ENCODE results near the gene OR52E6.
A peak's percentile ranks its signal among the peaks of the same experiment; 100 is the strongest.

OR52E6 gene

DNA sequence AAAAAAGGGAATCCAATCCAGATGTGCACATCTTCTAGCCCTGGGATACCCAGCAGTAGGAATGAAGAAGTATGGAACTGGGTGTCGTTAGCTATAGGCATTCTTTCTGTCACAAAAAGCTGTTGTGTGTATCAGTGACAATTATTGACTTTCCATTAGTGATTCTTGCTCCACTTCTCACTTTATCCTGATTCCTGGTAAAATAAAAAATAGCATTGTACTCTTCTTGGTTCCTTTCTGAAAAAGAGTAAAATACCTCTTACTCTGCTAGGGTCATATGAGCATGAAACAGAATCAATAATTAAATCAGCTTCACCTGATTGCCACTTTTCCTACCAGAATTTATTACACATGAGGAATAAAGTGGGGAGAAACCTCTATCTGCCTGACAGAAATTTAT, at the start of gene OR52E6:
TSS of gene OR52E6 (minus strand) at position 101 of the 400 bp plus-strand sequence. CDS start at position 101, 0 bp downstream.
- DNase-seq = no peak

DNA sequence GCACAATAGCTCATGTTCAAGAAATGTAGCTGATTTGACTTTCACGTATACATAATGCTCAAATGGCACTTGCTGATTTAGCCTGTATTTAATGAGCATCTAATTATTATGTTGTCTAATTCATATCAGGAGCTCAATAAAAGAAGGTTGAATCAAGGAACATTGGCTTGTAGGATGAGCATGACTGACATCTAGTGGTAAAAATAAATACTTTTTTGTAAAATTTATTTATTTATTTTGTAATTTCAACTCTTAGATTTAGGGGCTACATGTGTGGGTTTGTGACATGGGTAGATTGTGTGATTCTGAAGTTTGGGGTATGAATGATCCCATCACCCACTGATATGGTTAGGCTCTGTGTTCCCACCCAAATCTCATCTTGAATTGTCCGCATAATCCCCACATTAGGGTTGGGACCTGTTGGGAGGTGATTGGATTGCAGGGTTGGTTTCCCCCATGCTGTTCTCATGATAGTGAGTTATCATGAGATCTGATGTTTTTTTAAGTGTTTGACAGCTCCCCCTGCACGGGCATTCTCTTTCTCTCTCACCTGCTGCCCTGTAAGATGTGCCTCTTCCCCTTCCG, 49.6 kb upstream of the OR52E6 start:
- DNase-seq = no peak

DNA sequence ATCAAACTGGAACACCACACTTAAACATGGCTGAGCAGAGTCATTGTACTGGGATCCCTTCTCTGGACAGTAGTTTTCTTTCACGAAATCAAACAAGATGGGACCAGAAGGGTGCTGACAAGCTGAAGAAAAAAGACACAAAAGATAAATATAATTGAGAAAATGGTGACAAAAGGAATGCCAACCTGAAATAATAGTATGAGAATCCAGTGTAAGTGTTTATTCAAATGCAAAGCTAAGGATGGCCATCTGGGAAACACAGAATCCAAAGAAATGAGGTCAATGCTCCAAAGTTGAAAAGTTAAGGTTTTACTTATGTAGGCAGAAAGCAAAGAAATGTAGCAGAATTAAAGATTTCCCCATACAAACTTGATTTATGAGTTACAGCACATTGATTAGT, 46.0 kb upstream of the OR52E6 start:
- no peak for DNase-seq

DNA sequence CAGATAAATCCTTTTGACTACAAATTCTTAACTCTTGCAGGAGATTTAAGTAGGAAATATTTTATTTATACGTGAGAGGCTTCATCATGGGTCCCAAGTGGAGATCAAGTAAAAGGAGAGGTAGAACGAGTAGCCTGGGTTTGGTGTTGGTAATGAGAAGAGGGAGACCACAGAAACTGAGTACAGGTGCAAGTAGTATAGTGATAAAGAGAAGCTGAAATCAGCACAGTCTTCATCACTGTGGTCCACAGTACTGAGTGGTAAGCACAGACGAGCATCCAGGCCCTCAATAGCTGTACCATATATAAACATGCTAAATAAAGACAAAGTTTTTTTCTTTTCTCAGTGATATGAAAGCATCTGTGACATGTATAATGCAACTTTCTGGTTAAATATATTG, 45.5 kb upstream of the OR52E6 start:
- no peak for DNase-seq

DNA sequence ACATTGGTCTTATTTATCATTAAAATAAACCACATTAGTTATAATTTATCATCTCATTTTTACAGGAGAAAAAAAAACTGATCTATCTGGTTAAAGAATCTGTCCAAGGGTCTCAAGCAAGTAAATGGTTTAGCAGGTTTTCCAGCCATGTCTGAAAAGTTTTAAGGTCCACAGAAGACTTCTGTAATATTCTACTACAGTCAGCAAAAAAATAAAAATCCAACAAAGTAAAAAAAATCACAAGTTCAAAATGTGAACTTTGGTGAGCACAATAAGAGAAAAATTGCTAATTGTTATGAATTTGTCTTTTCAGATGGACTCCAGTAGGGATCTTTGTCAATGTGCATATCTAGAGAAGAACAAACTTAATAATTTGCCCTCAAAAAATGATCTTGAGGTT, 40.1 kb upstream of the OR52E6 start:
- DNase-seq = no peak

DNA sequence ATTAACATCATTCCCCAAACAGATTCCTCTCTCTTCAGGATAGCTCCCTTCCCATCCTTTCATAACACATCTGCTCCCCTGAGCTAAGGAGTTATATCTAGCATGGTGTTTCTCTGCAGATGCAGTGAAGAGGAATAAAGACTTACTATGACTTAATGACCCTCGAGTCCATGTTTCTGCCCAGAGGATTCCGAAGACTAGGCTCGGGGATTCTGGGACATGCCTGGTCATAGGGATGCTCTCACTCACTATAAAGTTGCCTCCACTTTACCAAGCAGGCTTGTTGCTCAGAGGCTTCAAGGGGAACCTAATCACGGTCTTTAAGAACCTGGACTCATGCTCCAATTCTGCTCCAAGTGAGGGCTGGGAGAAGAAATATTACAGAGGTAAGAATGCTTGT, 38.6 kb upstream of the OR52E6 start, which contains the start of gene OR52E4:
TSS of gene OR52E4 (plus strand) at position 301 of the 400 bp plus-strand sequence. CDS start 3,664 bp downstream, outside the sequence.
- no peak for DNase-seq

DNA sequence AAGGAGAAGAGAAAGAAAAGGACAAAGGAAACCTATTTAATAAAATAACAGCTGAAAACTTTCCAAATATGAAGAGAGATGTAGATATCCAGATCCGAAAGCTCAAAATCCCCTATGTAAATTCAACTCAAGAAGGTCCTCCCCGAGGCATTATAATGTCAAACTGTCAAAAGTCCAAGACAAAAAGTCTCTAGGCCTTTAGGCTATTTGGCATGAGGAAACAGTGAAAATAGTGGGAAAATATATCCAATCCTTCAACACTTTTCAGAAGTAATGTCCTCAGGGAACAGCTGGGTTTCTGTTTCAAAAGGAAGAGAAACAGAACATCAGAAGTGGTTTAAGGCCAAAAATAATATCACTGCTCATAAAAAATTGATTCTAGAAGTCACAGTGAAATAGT, 36.9 kb upstream of the OR52E6 start:
- DNase-seq = no peak

DNA sequence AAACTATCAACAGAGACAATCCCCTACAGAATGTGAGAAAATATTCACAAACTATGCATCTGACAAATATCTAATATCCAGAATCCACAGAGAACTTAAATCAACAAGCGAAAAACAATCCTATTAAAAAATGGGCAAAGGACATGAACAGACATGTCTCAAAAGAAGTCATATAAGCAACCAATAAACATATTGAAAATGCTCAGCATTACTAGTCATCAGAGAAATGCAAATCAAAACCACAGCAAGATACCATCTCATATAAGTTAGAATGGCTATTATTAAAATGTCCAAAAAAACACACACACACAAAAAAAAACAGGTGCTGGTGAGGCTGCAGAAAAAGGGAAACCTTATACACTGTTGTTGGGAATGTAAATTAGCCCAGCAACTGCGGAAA, 24.1 kb upstream of the OR52E6 start:
- DNase-seq = no peak

DNA sequence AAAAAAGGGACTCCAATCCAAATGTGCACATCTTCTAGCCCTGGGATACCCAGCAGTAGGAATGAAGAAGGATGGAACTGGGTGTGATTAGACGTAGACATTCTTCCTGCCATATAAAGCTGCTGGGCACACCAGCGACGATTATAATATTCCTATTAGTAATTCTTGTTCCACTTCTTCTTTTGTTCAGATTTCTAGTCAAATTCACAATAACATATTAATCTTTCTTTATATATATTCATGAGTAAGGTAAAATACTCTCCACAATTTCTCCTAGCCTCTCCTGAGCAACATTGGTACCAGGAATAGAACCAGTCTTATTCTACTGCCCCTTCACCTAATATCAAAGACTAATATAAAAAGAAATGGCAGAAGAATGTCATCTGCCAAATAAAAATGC, 15.9 kb upstream of the OR52E6 start, which contains the start of gene OR52E8:
TSS of gene OR52E8 (minus strand) at position 101 of the 400 bp plus-strand sequence. CDS start at position 101, 0 bp downstream.
- no peak for DNase-seq

DNA sequence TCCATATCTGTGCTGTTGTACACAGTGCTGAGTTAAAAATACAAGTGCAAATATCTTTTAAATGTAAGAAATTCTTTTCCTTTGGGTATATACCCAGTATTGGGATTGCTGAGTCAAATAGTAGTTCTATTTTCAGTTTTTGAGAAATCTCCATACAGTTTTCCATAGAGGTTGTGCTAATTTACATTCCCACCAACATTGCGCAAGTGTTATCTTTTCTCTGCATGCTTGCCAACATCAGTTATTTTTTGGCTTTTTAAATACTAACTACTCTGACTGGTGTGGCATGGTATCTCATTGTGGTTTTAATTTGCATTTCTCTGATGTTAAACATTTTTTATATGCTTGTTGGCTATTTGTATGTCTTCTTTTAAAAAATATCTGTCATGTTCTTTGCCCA, 9.3 kb upstream of the OR52E6 start:
- no peak for DNase-seq

DNA sequence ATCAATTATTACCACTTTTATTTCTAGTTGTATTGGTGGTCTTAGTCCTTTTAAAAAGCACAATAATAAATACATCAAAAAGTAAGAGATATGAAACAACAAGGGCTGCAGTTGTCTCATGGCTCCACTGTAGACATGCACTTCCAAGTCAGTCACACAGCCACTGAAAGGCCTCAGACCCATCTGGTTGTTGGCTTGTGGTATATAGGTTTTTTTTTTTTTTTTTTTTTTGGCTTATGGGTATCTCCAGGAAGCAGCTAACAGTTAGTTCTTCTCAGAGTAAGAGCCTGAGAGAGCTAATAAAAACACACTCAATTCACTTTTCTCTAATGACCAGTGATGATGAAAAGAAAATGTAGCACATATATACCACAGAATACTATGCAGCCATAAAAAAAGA, 6.0 kb upstream of the OR52E6 start:
- DNase-seq = no peak

DNA sequence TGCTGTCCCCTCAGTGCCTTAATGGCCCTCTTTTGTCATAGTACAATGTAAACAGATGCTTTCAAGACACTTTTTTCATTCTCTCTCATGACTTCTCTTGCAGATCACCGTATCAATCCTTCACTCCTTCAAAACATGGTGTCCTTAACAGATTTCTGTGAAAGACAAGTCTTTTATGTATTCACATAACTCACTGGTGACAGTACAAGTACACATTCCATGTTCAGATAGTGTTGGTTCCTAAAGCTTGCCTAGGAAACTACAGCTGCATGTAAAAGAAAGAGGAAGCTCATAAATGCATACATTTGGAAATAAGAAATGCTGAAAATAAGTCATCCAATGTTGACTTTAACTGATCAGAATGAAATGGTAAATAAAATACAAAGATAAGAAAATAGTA, 5.0 kb upstream of the OR52E6 start:
- no peak for DNase-seq

DNA sequence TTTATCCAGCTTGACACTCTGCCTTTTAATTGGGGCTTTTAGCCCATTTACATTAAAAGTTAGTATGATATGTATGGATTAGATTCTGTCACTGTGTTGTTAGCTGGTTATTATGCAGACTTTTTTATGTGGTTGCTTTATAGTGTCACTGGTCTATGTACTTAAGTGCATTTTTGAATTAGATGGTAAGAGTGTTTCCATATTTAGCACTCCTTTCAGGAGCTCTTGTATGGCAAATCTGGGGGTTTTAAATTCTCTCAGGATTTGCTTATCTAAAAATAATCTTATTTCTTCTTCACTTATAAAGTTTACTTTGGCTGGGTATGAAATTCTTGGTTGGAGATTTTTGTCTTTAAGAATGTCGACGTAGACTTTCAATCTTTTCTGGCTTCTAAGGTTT, 4.0 kb downstream of the OR52E6 start:
- DNase-seq = no peak

DNA sequence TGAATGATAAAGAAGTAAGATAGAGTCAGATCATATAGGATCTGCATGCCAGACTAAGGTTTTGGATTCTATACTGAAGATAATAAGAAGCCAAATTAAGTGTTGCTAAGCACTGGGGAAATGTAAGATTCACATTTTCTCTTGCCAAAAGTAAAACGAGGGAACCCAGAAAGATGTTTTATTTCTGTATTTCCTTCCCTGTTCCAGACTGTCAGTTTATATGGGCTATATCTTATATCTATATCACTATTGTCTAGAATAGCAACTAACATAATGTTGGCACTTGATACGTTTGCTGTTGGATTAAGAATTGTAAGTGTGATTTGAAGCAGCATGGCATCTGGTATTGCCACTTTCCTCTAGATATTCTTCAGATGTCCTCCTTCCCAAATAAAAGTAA, 8.3 kb downstream of the OR52E6 start:
- DNase-seq = no peak

DNA sequence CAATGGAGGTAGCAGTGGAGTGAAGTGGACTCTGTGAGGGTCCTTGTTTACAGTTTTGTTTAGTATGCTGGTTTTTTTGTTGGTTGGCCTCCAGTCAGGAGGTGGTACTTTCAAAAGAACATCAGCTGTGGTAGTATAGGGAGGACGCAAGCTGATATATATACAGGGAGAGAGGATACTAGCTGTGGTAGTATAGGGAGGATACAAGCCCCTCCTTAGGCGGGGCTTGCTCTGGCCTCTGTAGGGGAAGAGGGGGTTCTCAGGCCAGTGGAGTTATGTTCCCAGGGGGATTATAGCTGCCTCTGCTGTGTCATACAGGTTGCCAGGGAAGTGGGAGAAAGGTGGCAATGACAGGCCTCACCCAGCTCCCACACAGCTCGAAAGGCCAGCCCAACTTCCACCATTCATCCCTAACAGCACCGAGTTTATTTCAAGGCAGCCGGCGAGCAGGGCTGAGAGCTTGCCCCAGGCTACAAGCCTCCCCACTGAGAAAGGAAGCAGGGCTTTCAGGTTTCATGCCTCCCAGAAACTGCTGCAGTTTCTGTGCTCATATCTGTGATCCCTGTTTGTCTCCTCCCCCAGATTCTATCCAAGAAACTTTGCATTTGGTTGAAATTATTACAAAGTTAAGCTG, 10.4 kb downstream of the OR52E6 start:
- DNase-seq = no peak

DNA sequence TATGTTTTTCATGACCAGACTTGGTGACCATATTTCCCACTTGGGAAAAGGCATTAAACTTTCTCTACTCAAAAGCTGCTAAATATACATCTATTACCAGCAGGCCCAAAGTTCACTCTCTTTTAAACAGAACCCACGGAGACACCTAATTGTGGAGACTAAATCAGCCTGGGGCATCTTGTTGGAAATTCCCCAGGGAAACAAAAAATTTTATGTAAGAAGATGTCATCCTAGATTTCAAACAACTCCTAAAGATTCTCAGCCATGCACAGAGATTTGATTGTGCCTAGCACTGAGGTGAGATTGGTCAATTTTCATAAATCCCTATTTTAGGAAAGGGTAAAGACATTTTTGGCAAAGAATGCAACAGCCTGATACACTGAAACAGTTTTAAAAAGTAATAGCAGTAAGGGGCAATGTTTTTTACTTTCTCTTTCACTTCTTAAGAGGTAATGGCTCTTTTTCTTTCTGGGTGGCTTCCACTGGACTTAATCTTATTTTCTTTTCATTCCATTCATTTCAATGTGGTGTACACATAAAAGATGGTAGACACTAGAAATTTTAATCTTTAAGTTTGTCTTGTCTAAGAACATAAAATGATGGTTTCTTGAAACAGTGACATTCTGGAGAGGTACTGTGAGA, 23.3 kb downstream of the OR52E6 start:
- DNase-seq = no peak

DNA sequence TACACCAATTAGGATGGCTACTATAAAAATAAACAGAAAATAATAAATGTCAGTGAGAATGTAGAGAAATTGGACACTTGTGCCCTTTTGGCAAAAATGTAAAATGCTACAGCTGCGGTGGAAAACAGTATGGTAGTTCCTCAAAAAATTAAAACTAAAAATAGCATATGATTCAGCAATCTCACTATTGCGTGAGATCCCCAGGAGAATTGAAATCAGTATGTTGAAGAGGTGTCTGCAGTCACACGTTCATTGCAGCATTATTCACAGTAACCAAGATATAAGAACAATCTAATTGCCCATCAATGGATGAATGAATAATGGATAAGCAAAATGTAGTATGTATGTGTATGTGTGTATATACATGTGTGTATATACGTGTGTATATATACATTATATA, 26.2 kb downstream of the OR52E6 start:
- no peak for DNase-seq

DNA sequence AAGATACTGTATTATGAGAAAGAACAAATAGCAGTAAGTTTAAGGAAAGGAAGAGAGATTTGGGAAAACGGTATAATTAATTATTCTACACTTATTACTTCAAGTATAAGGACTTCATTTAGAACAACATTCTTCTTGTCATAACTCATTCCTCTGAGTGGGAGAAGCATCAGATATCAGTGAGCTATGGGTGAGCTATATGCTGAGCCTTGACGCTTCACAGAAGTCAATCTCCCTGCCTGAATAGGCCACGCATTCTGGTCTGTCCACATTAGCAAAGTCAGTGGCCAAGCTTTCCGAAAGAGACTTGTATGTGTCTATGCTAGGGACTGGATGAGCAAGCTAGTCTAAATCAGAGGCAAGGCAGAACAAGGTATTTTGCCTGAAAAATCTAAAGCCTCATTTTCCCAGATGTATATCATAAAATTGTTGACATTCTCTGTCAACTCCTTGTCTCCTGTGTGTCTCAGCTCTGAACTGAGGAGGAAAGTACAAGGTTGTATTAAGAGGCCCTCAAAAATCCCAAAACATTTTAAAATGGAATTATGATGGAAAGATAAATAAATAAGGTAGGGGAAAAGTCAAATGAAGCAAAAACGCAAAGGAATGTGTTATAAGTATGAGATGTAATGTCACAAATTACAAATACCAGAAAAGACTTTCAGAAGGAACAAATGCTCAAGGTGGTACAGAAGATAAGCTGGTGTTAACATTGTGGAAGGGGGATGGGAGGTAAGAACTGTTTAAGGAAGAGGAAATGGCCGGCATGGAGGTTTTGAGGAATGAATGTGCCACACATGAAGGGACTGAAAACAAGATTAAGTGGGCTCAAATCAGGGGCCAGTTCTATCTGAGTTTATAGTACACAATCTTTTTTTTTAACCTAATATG, 31.5 kb downstream of the OR52E6 start:
- DNase-seq = no peak

DNA sequence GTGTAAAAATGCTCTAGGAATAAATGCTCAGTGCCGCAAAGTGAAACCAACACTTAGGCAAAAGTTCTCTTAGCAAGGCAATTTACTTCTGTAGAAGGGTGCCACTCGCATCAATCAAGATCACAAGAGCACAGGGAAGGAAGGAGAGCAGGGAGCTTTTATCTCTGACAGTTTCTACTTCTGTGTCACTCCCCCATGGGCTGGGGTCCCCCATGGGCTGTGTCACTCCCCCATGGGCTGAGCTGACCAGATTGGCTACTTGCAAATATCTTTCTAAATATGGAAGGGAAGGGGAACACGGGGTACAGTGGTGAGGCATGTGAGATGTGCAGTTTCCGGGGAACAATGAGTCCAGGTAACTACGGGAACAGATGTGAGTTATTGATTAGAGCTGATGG, 32.6 kb downstream of the OR52E6 start:
- DNase-seq = no peak

DNA sequence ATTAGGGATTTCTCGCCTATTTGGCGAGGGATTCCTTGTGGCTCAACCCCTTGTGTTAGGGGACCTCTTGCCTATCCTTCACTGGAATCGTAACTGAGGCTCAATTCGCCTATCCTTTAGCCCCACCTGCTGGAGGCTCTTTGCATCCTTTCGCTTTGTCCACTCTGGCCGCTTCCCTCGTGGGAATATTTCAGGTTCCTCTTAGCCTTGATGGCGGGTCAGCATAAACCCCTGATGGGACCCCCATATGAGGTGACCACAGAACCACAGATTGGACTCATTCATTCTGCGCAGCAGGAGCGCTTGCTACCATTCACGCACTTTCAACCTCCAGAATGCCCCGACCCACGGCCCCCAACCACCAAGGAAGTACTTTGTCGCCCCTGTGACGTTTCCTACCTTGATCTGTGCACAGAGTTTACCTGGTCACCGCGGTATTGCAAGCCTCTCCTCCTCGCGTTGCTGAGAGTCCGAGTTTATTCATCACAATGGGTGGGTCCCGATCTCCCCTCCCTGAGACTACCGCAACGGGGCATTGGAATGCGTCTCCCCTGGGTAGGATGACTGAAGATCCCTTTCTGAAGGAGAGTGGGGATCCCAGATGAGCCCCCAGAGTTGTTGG, 33.1 kb downstream of the OR52E6 start, which contains the start of gene OR52N2:
TSS of gene OR52N2 (plus strand) at position 425 of the 622 bp plus-strand sequence. CDS start 11,412 bp downstream, outside the sequence.
- peak; percentile 79 for DNase-seq

DNA sequence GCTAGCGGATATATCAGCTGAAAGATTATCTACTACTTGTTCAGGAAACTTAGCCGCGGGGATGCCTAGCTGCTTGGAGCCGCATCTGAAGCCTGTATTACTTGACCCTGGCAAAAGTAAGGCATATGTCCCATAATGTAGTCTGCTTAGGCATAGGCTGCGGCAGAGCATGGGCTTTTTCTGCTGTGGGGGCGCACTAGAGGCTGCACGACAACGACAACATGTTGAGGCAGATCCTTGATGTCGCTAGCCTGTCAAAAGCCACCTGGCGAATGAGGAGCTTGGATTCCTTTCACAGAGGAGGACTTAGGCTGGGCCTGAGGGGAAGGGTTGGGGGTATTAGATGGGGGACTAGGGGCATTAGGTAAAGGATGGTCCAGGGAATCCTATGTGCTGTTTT, 34.1 kb downstream of the OR52E6 start:
- no peak for DNase-seq

DNA sequence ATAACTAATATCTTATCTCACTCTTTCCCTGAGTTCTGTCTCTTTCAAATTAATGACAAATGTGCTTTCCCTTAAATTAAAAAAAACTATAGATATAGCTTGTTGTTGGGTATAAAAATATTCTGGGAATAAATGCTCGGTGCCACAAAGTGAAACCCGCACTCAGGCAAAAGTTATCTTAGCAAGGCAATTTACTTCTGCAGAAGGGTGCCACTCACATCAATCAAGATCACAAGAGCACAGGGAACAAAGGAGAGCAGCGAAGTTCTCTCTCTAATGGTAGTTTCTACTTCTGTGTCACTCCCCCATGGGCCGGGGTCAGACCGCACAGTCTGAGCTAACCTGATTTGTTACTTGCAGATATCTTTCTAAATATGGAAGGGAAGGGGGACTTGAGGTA, 37.7 kb downstream of the OR52E6 start:
- DNase-seq = no peak

DNA sequence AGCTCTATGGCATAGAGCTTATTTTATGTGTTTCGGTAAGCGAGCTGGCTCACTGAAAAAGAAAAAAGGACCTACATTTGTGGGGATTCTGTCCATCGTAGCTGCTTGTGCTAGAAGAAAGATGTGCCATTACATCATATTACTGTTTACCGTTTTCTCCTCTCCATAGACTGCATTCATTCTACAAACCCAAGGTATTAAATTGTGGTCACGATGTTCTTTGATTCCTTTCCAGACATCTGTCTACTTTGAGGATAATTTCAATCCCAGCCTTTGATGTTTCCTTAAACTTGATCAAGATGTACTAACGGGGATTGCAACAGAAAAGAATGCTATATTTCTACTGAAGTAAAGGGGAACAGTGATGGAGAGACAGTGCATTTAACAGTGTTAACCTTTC, 45.2 kb downstream of the OR52E6 start:
- no peak for DNase-seq

All from midbrain (tissue), 1 donor.